IMR-90 (cell line): Measurements from ENCODE around the gene IGHMBP2. TPM values are rescaled to one million over a fixed set of nuclear protein-coding genes. Genes with fewer than 3 reads are reported as not detected.

Source experiments
- ATAC-seq: fragments of 200-7000 bp; cut with Tn5 transposase; 2 replicates; pipeline ENCODE4 v1.9.1; 2020; ENCODE audit warnings: low read depth, mild to moderate bottlenecking, moderate library complexity
- BruUV-seq: library from RNA; stranded (reverse); fragments of 400-500 nt; replicated peaks from 2 replicates; lab custom pipeline; 2021; lab: Mats Ljungman, UMichigan
- CTCF ChIA-PET: fragments of 300-600 bp; formaldehyde crosslinking; extraction: SDS; loops from one replicate; lab custom pipeline; 2021; ENCODE audit warnings: antibody characterized with exemption; lab: Yijun Ruan, JAX
- POLR2A ChIA-PET: fragments of 300-600 bp; sonication (Branson Sonifier 250); formaldehyde crosslinking; loops from one replicate; lab custom pipeline; 2022; ENCODE audit warnings: antibody characterized with exemption; ENCODE audit not compliant: unreplicated experiment; lab: Charles Lee
- DNase-seq: peaks from one replicate; pipeline ENCODE4 v3.0.0; 2013
- H2AFZ ChIP-seq: replicated peaks from 2 replicates; pipeline ENCODE3; 2013; ENCODE audit warnings: low read length, mild to moderate bottlenecking; ENCODE audit not compliant: poor library complexity
- H2AK5ac ChIP-seq: 2 replicates; pipeline ENCODE4 v1.6.1; 2013; ENCODE audit warnings: low read depth, low read length, inconsistent platforms
- H2AK9ac ChIP-seq: replicated peaks from 2 replicates; pipeline ENCODE3; 2013; ENCODE audit warnings: mild to moderate bottlenecking, low read depth, low read length, moderate library complexity; ENCODE audit not compliant: poor library complexity
- H2BK120ac ChIP-seq: 2 replicates; pipeline ENCODE4 v1.6.1; 2013; ENCODE audit warnings: low read depth, low read length, inconsistent platforms
- H2BK15ac ChIP-seq: 3 replicates; pipeline ENCODE4 v1.6.1; 2013; ENCODE audit warnings: low read depth, low read length, inconsistent platforms
- H2BK20ac ChIP-seq: 2 replicates; pipeline ENCODE4 v1.6.1; 2013; ENCODE audit warnings: low read depth, mild to moderate bottlenecking, inconsistent platforms, low read length, moderate library complexity
- H2BK5ac ChIP-seq: 2 replicates; pipeline ENCODE4 v1.6.1; 2013; ENCODE audit warnings: mild to moderate bottlenecking, low read depth, low read length, inconsistent platforms; ENCODE audit not compliant: poor library complexity, severe bottlenecking
- H3K14ac ChIP-seq: replicated peaks from 2 replicates; pipeline ENCODE4 v1.6.1; 2013; ENCODE audit warnings: low read depth, low read length, inconsistent platforms
- H3K18ac ChIP-seq: 2 replicates; pipeline ENCODE4 v1.6.1; 2013; ENCODE audit warnings: low read depth, low read length, control low read depth
- H3K23ac ChIP-seq: 2 replicates; pipeline ENCODE4 v1.6.1; 2013; ENCODE audit warnings: low read depth, low read length, inconsistent platforms
- H3K27ac ChIP-seq: 2 replicates; pipeline ENCODE4 v1.5.1; 2013; ENCODE audit warnings: mild to moderate bottlenecking, control low read depth, low read length; ENCODE audit not compliant: insufficient read depth
- H3K27me3 ChIP-seq: 2 replicates; pipeline ENCODE4 v1.6.1; 2013; ENCODE audit warnings: low read length; ENCODE audit not compliant: control insufficient read depth, insufficient read depth
- H3K36me3 ChIP-seq: 2 replicates; pipeline ENCODE4 v1.6.1; 2013; ENCODE audit warnings: low read length, mixed read lengths; ENCODE audit not compliant: control insufficient read depth, insufficient read depth
- H3K4ac ChIP-seq: 2 replicates; pipeline ENCODE4 v1.6.1; 2013; ENCODE audit warnings: low read depth, low read length, inconsistent platforms
- H3K4me1 ChIP-seq: 2 replicates; pipeline ENCODE4 v1.6.1; 2013; ENCODE audit warnings: low read length, mixed read lengths; ENCODE audit not compliant: control insufficient read depth, insufficient read depth
- H3K4me2 ChIP-seq: 2 replicates; pipeline ENCODE4 v1.6.1; 2013; ENCODE audit warnings: low read depth, mild to moderate bottlenecking, control low read depth, low read length, moderate library complexity
- H3K4me3 ChIP-seq: 2 replicates; pipeline ENCODE4 v1.5.1; 2013; ENCODE audit warnings: low read depth, mild to moderate bottlenecking, control low read depth, low read length, moderate library complexity; ENCODE audit not compliant: insufficient read depth
- H3K56ac ChIP-seq: 2 replicates; pipeline ENCODE4 v1.6.1; 2013; ENCODE audit warnings: low read length, inconsistent platforms; ENCODE audit not compliant: insufficient read depth; ENCODE audit errors: extremely low read depth
- H3K79me1 ChIP-seq, 2 experiments: 2 replicates each; pipeline ENCODE4 v1.6.1; 2013; ENCODE audit warnings: low read length in 2 of 2, inconsistent platforms in 1 of 2, low read depth in 1 of 2
- H3K9ac ChIP-seq: 2 replicates; pipeline ENCODE4 v1.6.1; 2013; ENCODE audit warnings: low read depth, low read length, control low read depth
- H3K9me1 ChIP-seq: 2 replicates; pipeline ENCODE4 v1.6.1; 2013; ENCODE audit warnings: low read length, inconsistent platforms; ENCODE audit not compliant: insufficient read depth
- H3K9me3 ChIP-seq: 2 replicates; pipeline ENCODE4 v1.6.1; 2013; ENCODE audit warnings: low read length; ENCODE audit not compliant: control insufficient read depth, insufficient read depth
- H4K20me1 ChIP-seq: 2 replicates; pipeline ENCODE4 v1.6.1; 2013; ENCODE audit warnings: low read length, inconsistent platforms; ENCODE audit not compliant: insufficient read depth
- H4K5ac ChIP-seq: 2 replicates; pipeline ENCODE4 v1.6.1; 2013; ENCODE audit warnings: mild to moderate bottlenecking, low read depth, low read length, control low read depth
- H4K8ac ChIP-seq, 2 experiments: 2 replicates each; pipeline ENCODE4 v1.6.1; 2013; ENCODE audit warnings: low read depth in 2 of 2, low read length in 2 of 2, control low read depth in 1 of 2, inconsistent platforms in 1 of 2
- H4K91ac ChIP-seq: 2 replicates; pipeline ENCODE4 v1.6.1; 2013; ENCODE audit warnings: low read depth, low read length, inconsistent platforms; ENCODE audit not compliant: insufficient read depth
- BHLHE40 ChIP-seq: fragments of 150-350 bp; IDR thresholded peaks from 2 replicates; pipeline ENCODE4 v1.6.1; 2016; ENCODE audit warnings: mild to moderate bottlenecking, low read depth, low read length
- CEBPB ChIP-seq: IDR thresholded peaks from 2 replicates; pipeline ENCODE4 v1.6.1; 2012; ENCODE audit warnings: low read depth, low read length, improper control_type of control experiment
- CHD1 ChIP-seq: IDR thresholded peaks from 2 replicates; pipeline ENCODE4 v1.6.1; 2012; ENCODE audit warnings: low read depth, low read length, improper control_type of control experiment
- CTCF ChIP-seq: conservative IDR thresholded peaks from 2 replicates; pipeline ENCODE4 v1.5.1; 2012; ENCODE audit warnings: mild to moderate bottlenecking, low read depth, low read length, improper control_type of control experiment
- ELK1 ChIP-seq: fragments of 150-350 bp; IDR thresholded peaks from 2 replicates; pipeline ENCODE4 v1.6.1; 2016; ENCODE audit warnings: low read depth, mild to moderate bottlenecking, low read length, moderate library complexity, borderline replicate concordance
- FOS ChIP-seq: fragments of 150-350 bp; IDR thresholded peaks from 2 replicates; pipeline ENCODE4 v1.6.1; 2016; ENCODE audit warnings: low read depth, low read length
- MAFK ChIP-seq: IDR thresholded peaks from 2 replicates; pipeline ENCODE4 v1.6.1; 2012; ENCODE audit warnings: low read depth, low read length, improper control_type of control experiment
- MAZ ChIP-seq: IDR thresholded peaks from 2 replicates; pipeline ENCODE4 v1.6.1; 2012; ENCODE audit warnings: low read depth, mild to moderate bottlenecking, low read length, improper control_type of control experiment, moderate library complexity, borderline replicate concordance
- MXI1 ChIP-seq: IDR thresholded peaks from 2 replicates; pipeline ENCODE4 v1.6.1; 2012; ENCODE audit warnings: low read depth, mild to moderate bottlenecking, low read length, moderate library complexity, borderline replicate concordance
- NFE2L2 ChIP-seq: fragments of 150-350 bp; IDR thresholded peaks from 2 replicates; pipeline ENCODE4 v1.6.1; 2016; ENCODE audit warnings: low read depth, mild to moderate bottlenecking, low read length
- POLR2A ChIP-seq: IDR thresholded peaks from 2 replicates; pipeline ENCODE4 v1.6.1; 2012; ENCODE audit warnings: mild to moderate bottlenecking, low read depth, low read length
- RAD21 ChIP-seq: IDR thresholded peaks from 2 replicates; pipeline ENCODE4 v1.6.1; 2012; ENCODE audit warnings: low read length, improper control_type of control experiment
- RCOR1 ChIP-seq: IDR thresholded peaks from 2 replicates; pipeline ENCODE4 v1.6.1; 2012; ENCODE audit warnings: mild to moderate bottlenecking, low read length, improper control_type of control experiment; ENCODE audit not compliant: insufficient replicate concordance
- RFX5 ChIP-seq: IDR thresholded peaks from 2 replicates; pipeline ENCODE4 v1.8.0; 2012; ENCODE audit warnings: low read depth, mild to moderate bottlenecking, low read length, moderate library complexity
- SMC3 ChIP-seq: fragments of 150-350 bp; IDR thresholded peaks from 2 replicates; pipeline ENCODE4 v1.6.1; 2016; ENCODE audit warnings: low read depth, mild to moderate bottlenecking, antibody characterized with exemption, low read length, moderate library complexity
- USF2 ChIP-seq: fragments of 150-350 bp; IDR thresholded peaks from 2 replicates; pipeline ENCODE4 v1.6.1; 2017; ENCODE audit warnings: mild to moderate bottlenecking, antibody characterized with exemption, low read length, low read depth
- WGBS, 2 experiments: methylation state at CpG; one replicate each; pipeline versions ENCODE4 v1.1.5 to v1.1.7; 2013; ENCODE audit warnings: missing lambda C conversion rate in 2 of 2; ENCODE audit not compliant: insufficient read length in 1 of 2; ENCODE audit errors: extremely low coverage in 2 of 2; 5-methylcytosine and 5-hydroxymethylcytosine counted together
- dilution Hi-C: fragments of 300-500 bp; cut with HindIII; formaldehyde crosslinking; loops from one replicate; pipeline ENCODE4 v1.14.3; 2018; ENCODE audit warnings: low sequenced_read_pairs; ENCODE audit not compliant: unreplicated experiment
- in situ Hi-C: fragments of 300-500 bp; cut with MboI; formaldehyde crosslinking; loops from 3 replicates; pipeline ENCODE4 v1.14.3; 2019; ENCODE audit warnings: low sequenced_read_pairs, inconsistent platforms, mixed read lengths
- intact Hi-C: fragments of 100-400 bp; cut with micrococcal nuclease; formaldehyde crosslinking; loops from 2 replicates; pipeline ENCODE4 v1.10.0; 2022
- polyA plus RNA-seq, 3 experiments: library from polyadenylated mRNA; depleted of rRNA; stranded (reverse); fragments of >200 nt; gene quantifications; 2 replicates each; pipeline ENCODE4 v1.2.3, GENCODE V29; 2012; ENCODE audit warnings: low replicate concordance in 1 of 3
- total RNA-seq: library from RNA; depleted of rRNA; stranded (reverse); fragments of >200 nt; gene quantifications from 2 replicates; pipeline ENCODE4 v1.2.3, GENCODE V29; 2012

IGHMBP2 gene
- total and polyA plus RNA-seq, 2 of the 4 experiments (the other 2 are of a cell fraction) = 4.5 to 11.1 TPM

- intact Hi-C loops (no loop called here), dilution Hi-C loops (no loop called here), in situ Hi-C loops (no loop called here)
- no peak overlapping the region for H3K4me2 ChIP-seq
- no peak overlapping the region for H2AFZ ChIP-seq
- H2BK20ac ChIP-seq = no peak overlapping the region
- no peak overlapping the region for H3K4me3 ChIP-seq
- no peak overlapping the region for H4K5ac ChIP-seq
- no TSS peak for BruUV-seq
- no peak overlapping the region for H2AK5ac ChIP-seq
- H2BK15ac ChIP-seq = no peak overlapping the region
- H3K27me3 ChIP-seq = no peaks in the 10 kb centered on the region
- H3K9me1 ChIP-seq = no peaks in the 10 kb centered on the region; the same call in 1 of the 2 replicates
- no peak overlapping the region for H2AK9ac ChIP-seq
- H3K4ac ChIP-seq = no peak overlapping the region
- no peak overlapping the region for H3K23ac ChIP-seq
- DNase-seq (no peak), ATAC-seq (no peak)
- no peaks in the 10 kb centered on the region for H3K4me1 ChIP-seq
- TF ChIP-seq BHLHE40 (no peak), POLR2A (no peak), RCOR1 (no peak), CEBPB (no peak), MXI1 (no peak), MAZ (no peak), USF2 (no peak), RAD21 (no peak), NFE2L2 (no peak), SMC3 (no peak), FOS (no peak), ELK1 (no peak), CHD1 (no peak), RFX5 (no peak), CTCF (no peak), MAFK (no peak)
- H3K18ac ChIP-seq = no peak overlapping the region
- no peaks in the 10 kb centered on the region for H3K79me1 ChIP-seq
- no peak overlapping the region for H2BK120ac ChIP-seq
- 93% methylated on average over 3 of the region's 13 CpGs; no CpG with 5 or more reads in 1 of the 2 experiments for WGBS, 2 experiments
- H2BK5ac ChIP-seq = no peak overlapping the region
- ChIA-PET CTCF (no interaction called here), POLR2A (no interaction called here)
- H3K56ac ChIP-seq = no peak overlapping the region
- no peak overlapping the region for H4K91ac ChIP-seq
- H3K36me3 ChIP-seq = no peaks in the 10 kb centered on the region
- no peak overlapping the region for H3K27ac ChIP-seq
- H4K8ac ChIP-seq = no peak overlapping the region
- no peaks in the 10 kb centered on the region for H4K20me1 ChIP-seq
- no peaks in the 10 kb centered on the region for H3K9me3 ChIP-seq
- no peak overlapping the region for H3K9ac ChIP-seq
- no peak overlapping the region for H3K14ac ChIP-seq
Observed at GRCh38 chr11:68882391-68882790, 21.3 kb upstream of the IGHMBP2 start.
